Activated CD4-positive, alpha-beta T cell treated with anti-CD3 and anti-CD28 coated beads, Interleukin-2, amount 10 ng/mL, durations not matched to agents 24 days and 14 days (primary cell): ENCODE results near the gene RASA3. TPM values are rescaled to one million over a fixed set of nuclear protein-coding genes. Genes with fewer than 3 reads are reported as not detected.
"Not testable (repeated sequence)": the region's sequence is repeated elsewhere in the genome, so short reads cannot be mapped to it uniquely, and the experiment has no call there.

Experiments used
- DNase-seq: peaks from one replicate; pipeline ENCODE4 v3.0.0; 2022
- H3K27ac Mint-ChIP-seq: one replicate; pipeline ENCODE4 v1.8.0; 2022; ENCODE audit warnings: mild to moderate bottlenecking, mixed read lengths
- H3K27me3 Mint-ChIP-seq: one replicate; pipeline ENCODE4 v1.8.0; 2022; ENCODE audit warnings: mixed read lengths
- H3K36me3 Mint-ChIP-seq: one replicate; pipeline ENCODE4 v1.8.0; 2022; ENCODE audit warnings: low read depth, mild to moderate bottlenecking, mixed read lengths
- H3K4me1 Mint-ChIP-seq: one replicate; pipeline ENCODE4 v1.8.0; 2021; ENCODE audit warnings: mixed read lengths
- H3K4me3 Mint-ChIP-seq: one replicate; pipeline ENCODE4 v1.8.0; 2022; ENCODE audit warnings: mild to moderate bottlenecking, moderate library complexity, mixed read lengths
- H3K9me3 Mint-ChIP-seq: one replicate; pipeline ENCODE4 v1.8.0; 2021; ENCODE audit warnings: mixed read lengths
- intact Hi-C: fragments of 100-400 bp; cut with micrococcal nuclease; formaldehyde crosslinking; loops from one replicate; pipeline ENCODE4 v1.15.1; 2023
- total RNA-seq: library from RNA; stranded (reverse); gene quantifications from 2 replicates; pipeline ENCODE4 v1.2.3, GENCODE V29; 2022

RASA3 gene
- total RNA-seq, 1 donor from 2014 or later = 15.9 TPM

GRCh38 chr13:114130131-114130836 lies 2.1 kb downstream of the RASA3 start:
- peak; percentile 65 for DNase-seq
- intact Hi-C loops = no loop called here
- peaks cover 4% of the 10 kb centered on the region for H3K9me3 Mint-ChIP-seq
- H3K27me3 Mint-ChIP-seq = peaks cover 3% of the 10 kb centered on the region
- peaks cover 61% of the 10 kb centered on the region for H3K4me1 Mint-ChIP-seq
- H3K36me3 Mint-ChIP-seq = peaks cover 29% of the 10 kb centered on the region
- H3K27ac Mint-ChIP-seq = peak overlapping the region; percentile 89
- H3K4me3 Mint-ChIP-seq = peak overlapping the region; percentile 99

- H3K4me3 Mint-ChIP-seq = peak overlapping the region; percentile 99
- H3K36me3 Mint-ChIP-seq = peaks cover 35% of the 10 kb centered on the region
- peaks cover 63% of the 10 kb centered on the region for H3K4me1 Mint-ChIP-seq
- intact Hi-C loops = loop anchor here (2.0 kb wide), 2 partner anchors 15 to 105 kb away; partner anchors contain the start of gene CDC16
- peaks cover 4% of the 10 kb centered on the region for H3K9me3 Mint-ChIP-seq
- H3K27ac Mint-ChIP-seq = peak overlapping the region; percentile 89
- peaks cover 2% of the 10 kb centered on the region for H3K27me3 Mint-ChIP-seq
- peak; percentile 78 for DNase-seq
These were observed 2.8 kb downstream of the RASA3 start for GRCh38 chr13:114129649-114130062.

- H3K4me3 Mint-ChIP-seq = peak overlapping the region; percentile 99
- peaks cover 37% of the 10 kb centered on the region for H3K36me3 Mint-ChIP-seq
- peak; percentile 96 for DNase-seq
- H3K4me1 Mint-ChIP-seq = peaks cover 63% of the 10 kb centered on the region
- H3K9me3 Mint-ChIP-seq = peaks cover 4% of the 10 kb centered on the region
- H3K27ac Mint-ChIP-seq = peak overlapping the region; percentile 89
- peaks cover 2% of the 10 kb centered on the region for H3K27me3 Mint-ChIP-seq
- intact Hi-C loops = loop anchor here (2.0 kb wide), 2 partner anchors 14 to 106 kb away; partner anchors contain the start of gene CDC16
These were observed 3.5 kb downstream of the RASA3 start for GRCh38 chr13:114128624-114129522.

GRCh38 chr13:114128348-114128623 lies 4.1 kb downstream of the RASA3 start:
- DNase-seq = no peak
- Mint-ChIP-seq H3K9me3 (peaks cover 4% of the 10 kb centered on the region), H3K36me3 (peaks cover 38% of the 10 kb centered on the region), H3K4me1 (peaks cover 61% of the 10 kb centered on the region), H3K27me3 (peaks cover 2% of the 10 kb centered on the region), H3K4me3 (peak overlapping the region; percentile 99), H3K27ac (peak overlapping the region; percentile 89)
- intact Hi-C loops = loop anchor here (2.0 kb wide), 2 partner anchors 13 to 107 kb away; partner anchors contain the start of gene CDC16

GRCh38 chr13:114127473-114128347 lies 4.7 kb downstream of the RASA3 start:
- Mint-ChIP-seq H3K9me3 (peaks cover 4% of the 10 kb centered on the region), H3K4me3 (peak overlapping the region; percentile 99), H3K27me3 (peaks cover 2% of the 10 kb centered on the region), H3K27ac (peak overlapping the region; percentile 89), H3K36me3 (peaks cover 41% of the 10 kb centered on the region), H3K4me1 (peaks cover 65% of the 10 kb centered on the region)
- no peak for DNase-seq
- intact Hi-C loops = loop anchor here (2.0 kb wide), 2 partner anchors 13 to 107 kb away; partner anchors contain the start of gene CDC16

DNA sequence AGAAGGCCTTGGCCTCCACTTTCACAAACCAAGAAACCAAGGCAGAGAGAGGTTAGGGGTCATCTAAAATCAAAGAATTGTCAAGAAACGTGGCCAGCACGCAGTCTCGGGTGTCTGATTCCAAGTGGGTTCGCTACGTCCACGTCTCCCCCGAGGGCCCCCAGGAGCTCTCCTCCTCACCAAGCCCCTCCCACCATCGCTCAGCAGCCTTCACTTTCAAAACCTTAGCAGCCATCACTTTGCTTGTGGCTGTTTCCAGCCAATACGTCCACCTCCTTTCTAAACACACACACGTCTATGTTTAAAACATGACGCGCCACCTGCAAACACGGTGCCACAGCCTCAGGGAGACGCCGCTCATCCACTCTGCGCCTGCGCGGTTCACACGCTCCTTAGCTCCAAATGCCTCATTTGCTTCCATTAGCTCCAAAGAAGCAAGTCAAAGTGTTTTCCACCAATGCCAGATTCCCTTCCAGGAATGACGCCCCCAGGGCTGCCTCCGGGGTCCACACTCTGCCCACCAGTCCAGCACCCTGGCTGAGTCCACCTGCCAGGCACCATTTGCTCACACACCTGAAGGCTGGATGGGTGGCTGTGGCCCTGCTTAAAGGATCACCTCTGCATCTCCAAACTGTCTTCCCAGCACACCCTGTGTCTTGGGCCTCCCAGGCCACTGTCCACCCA lies 5.5 kb downstream of the RASA3 start:
- Mint-ChIP-seq H3K4me1 (peaks cover 65% of the 10 kb centered on the region), H3K27ac (peak overlapping the region; percentile 67), H3K4me3 (peak overlapping the region; percentile 99), H3K27me3 (peaks cover 2% of the 10 kb centered on the region), H3K36me3 (peaks cover 41% of the 10 kb centered on the region), H3K9me3 (peaks cover 4% of the 10 kb centered on the region)
- no peak for DNase-seq
- intact Hi-C loops = no loop called here

DNA sequence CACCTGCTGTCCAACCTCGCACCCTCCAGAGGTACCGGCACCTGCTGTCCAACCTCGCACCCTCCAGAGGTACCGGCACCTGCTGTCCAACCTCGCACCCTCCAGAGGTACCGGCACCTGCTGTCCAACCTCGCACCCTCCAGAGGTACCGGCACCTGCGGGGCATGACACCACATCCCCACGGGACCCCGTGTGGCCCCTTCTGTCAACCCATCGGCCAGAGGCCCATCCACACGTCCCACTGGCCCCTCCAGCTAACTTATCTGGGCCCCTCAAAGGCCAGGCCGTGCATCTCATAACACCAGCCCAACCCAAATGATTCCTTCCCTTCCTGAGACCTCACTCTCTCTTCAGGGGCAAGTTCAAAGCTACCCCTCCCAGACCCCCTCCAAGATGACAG lies 6.3 kb downstream of the RASA3 start:
- Mint-ChIP-seq H3K4me3 (peak overlapping the region; percentile 52), H3K4me1 (peaks cover 61% of the 10 kb centered on the region), H3K27ac (peak overlapping the region; percentile 18), H3K36me3 (peaks cover 39% of the 10 kb centered on the region)
- H3K27me3 Mint-ChIP-seq, intact Hi-C loops, DNase-seq, H3K9me3 Mint-ChIP-seq: not testable (repeated sequence)

DNA sequence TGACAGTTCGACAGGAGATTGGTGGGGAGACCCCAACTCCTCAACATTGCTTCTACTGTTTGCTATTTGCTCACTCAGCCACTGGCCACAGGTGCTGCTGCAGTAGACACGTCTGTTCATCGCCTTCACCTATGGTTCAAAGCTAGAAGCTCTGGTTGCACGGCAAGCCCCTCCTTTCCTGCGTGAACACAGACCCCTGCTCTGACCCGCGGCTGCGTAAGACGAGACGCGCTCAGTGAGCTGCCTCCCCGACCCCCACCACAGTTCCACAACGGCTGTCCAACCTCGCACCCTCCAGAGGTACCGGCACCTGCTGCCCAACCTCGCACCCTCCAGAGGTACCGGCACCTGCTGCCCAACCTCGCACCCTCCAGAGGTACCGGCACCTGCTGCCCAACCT lies 6.8 kb downstream of the RASA3 start:
- H3K4me3 Mint-ChIP-seq = no peak overlapping the region
- intact Hi-C loops = loop anchor here (1.0 kb wide), 1 partner anchor 58 kb away; no protein-coding TSS in a partner anchor
- H3K9me3 Mint-ChIP-seq = peaks cover 4% of the 10 kb centered on the region
- H3K27me3 Mint-ChIP-seq = no peaks in the 10 kb centered on the region
- H3K36me3 Mint-ChIP-seq = peaks cover 38% of the 10 kb centered on the region
- H3K4me1 Mint-ChIP-seq = peaks cover 60% of the 10 kb centered on the region
- no peak for DNase-seq
- no peak overlapping the region for H3K27ac Mint-ChIP-seq

DNA sequence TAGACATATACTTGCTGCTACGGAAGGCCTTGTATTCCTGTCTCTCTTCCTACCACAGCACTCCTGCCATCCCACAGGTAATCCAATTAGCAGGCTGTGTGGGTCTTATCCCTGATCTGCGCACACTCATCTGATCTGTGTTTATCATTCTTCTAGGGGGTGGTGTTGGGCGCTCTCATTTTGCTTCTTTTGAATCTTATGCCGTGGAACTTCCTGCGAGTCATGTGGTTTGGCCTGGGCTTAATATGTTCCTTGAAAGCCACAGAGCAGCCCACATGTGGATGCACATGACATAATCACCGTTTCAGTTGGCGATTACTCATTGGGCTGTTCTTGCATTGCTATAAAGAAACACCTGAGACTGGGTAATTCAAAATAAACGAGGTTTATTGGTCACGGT lies 7.5 kb downstream of the RASA3 start:
- Mint-ChIP-seq H3K36me3 (peaks cover 40% of the 10 kb centered on the region), H3K4me3 (peak overlapping the region; percentile 51), H3K9me3 (peaks cover 4% of the 10 kb centered on the region)

GRCh38 chr13:114124431-114124830 lies 8.0 kb downstream of the RASA3 start:
- Mint-ChIP-seq H3K4me3 (no peak overlapping the region), H3K4me1 (peaks cover 55% of the 10 kb centered on the region), H3K36me3 (peaks cover 40% of the 10 kb centered on the region), H3K27me3 (no peaks in the 10 kb centered on the region), H3K9me3 (peaks cover 4% of the 10 kb centered on the region), H3K27ac (peak overlapping the region; percentile 78)
- intact Hi-C loops = no loop called here
- no peak for DNase-seq

More for the DNA sequence above, 7.5 kb downstream of the RASA3 start:
- DNase-seq = peak; percentile 88
- H3K4me1 Mint-ChIP-seq = peaks cover 60% of the 10 kb centered on the region
- H3K27me3 Mint-ChIP-seq = no peaks in the 10 kb centered on the region
- intact Hi-C loops = loop anchor here (1.0 kb wide), 1 partner anchor 58 kb away; no protein-coding TSS in a partner anchor
- H3K27ac Mint-ChIP-seq = peak overlapping the region; percentile 78

GRCh38 chr13:114123876-114124275 lies 8.5 kb downstream of the RASA3 start:
- H3K36me3 Mint-ChIP-seq = peaks cover 40% of the 10 kb centered on the region
- H3K9me3 Mint-ChIP-seq = peaks cover 4% of the 10 kb centered on the region
- no peak for DNase-seq
- H3K4me1 Mint-ChIP-seq = peaks cover 56% of the 10 kb centered on the region
- no peak overlapping the region for H3K27ac Mint-ChIP-seq
- no peak overlapping the region for H3K4me3 Mint-ChIP-seq
- intact Hi-C loops = no loop called here
- H3K27me3 Mint-ChIP-seq = no peaks in the 10 kb centered on the region

DNA sequence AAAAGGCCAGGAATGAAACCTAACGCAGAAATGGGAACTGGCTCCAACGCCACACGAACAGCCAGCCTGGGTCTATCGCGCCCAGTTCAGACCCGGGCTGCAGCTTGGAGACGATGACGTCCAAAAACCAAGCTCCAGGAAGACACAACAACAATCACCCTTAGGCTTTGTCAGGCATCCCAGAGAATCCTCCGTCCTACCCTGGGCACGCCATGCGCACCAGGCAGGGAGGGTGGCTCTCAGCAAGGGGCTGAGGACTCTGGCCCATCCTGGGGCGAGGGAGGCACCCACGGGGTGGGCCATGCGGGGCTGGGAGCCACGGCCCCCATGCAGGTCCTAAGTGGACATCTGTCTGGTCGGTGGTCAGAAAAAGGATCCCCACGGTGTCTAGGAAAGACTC lies 9.0 kb downstream of the RASA3 start:
- Mint-ChIP-seq H3K9me3 (peaks cover 4% of the 10 kb centered on the region), H3K27me3 (no peaks in the 10 kb centered on the region), H3K27ac (no peak overlapping the region), H3K4me3 (peak overlapping the region; percentile 23), H3K4me1 (peaks cover 57% of the 10 kb centered on the region), H3K36me3 (peaks cover 40% of the 10 kb centered on the region)
- intact Hi-C loops = no loop called here
- DNase-seq = no peak
